Measurements from ENCODE around the gene ABCB6.

DNA sequence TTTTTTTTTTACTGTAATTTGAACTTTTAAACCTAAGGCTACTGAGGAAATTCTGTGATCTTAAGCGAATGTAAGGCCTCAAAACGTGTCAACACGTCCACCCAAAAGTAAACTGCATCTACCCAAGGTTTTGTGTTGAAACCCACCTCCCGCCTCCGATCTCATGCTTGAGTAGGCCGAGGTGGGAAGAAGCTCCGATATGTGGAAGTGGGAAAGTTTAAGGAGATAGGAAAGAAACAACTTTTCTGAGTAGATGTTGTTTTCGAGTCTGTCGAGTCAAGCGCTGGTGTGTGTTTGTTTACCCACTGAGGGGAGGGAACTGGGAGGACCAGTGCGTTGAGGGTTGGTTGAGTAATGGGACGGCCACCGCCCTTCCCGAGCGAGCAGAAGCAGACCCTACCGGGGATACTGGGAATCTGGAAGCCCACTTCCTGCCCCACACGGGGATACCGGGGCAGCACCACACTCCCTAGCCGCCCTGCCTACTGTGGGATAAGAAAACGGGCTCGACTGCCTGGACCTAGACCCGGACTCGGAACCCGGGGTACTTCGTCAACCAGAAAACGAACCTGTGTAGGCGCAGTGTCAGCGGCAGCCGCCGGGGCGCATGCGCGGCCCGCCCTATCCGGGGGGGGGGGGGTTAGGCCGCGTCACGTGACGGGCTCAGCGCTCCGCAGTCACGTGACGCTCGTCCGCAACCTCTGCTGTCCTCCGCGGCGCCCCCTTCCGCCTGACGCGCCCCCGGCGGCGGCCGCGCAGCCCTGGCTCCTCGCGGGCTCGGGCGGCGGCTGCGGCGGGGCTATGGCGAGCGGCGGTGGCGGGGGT is 41.0 kb downstream of the ABCB6 start, which contains the start of gene RETREG2:
- TF ChIP-seq EZH2phosphoT487 (conservative IDR thresholded peaks at IDR 0.05; ENCODE audit: low read length) = no peak
- TF ChIP-seq, protein P1, sequence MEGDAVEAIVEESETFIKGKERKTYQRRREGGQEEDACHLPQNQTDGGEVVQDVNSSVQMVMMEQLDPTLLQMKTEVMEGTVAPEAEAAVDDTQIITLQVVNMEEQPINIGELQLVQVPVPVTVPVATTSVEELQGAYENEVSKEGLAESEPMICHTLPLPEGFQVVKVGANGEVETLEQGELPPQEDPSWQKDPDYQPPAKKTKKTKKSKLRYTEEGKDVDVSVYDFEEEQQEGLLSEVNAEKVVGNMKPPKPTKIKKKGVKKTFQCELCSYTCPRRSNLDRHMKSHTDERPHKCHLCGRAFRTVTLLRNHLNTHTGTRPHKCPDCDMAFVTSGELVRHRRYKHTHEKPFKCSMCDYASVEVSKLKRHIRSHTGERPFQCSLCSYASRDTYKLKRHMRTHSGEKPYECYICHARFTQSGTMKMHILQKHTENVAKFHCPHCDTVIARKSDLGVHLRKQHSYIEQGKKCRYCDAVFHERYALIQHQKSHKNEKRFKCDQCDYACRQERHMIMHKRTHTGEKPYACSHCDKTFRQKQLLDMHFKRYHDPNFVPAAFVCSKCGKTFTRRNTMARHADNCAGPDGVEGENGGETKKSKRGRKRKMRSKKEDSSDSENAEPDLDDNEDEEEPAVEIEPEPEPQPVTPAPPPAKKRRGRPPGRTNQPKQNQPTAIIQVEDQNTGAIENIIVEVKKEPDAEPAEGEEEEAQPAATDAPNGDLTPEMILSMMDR (IDR thresholded peaks at IDR 0.05; ENCODE audit: insufficient read depth, low read length, poor library complexity, severe bottlenecking) = peak; percentile 24
